ENCODE data around the gene RBM43.

GRCh38 chr2:151302404-151302803 lies 40.7 kb upstream of the RBM43 start:
- TF ChIP-seq ZNF513 (tag by site-specific recombination; IDR thresholded peaks at IDR 0.05), result no peak
- no peak for TF ChIP-seq ELK4 (IDR thresholded peaks at IDR 0.05; ENCODE audit: borderline replicate concordance, low read depth, low read length)
- TF ChIP-seq CTCF (tag by site-specific recombination; IDR thresholded peaks at IDR 0.05), result no peak
- no peak for TF ChIP-seq RBAK (tag by site-specific recombination; IDR thresholded peaks at IDR 0.05)
- no peak for TF ChIP-seq SALL2 (tag by site-specific recombination; IDR thresholded peaks at IDR 0.05; ENCODE audit: borderline replicate concordance)
- no peak for TF ChIP-seq TRIM28 (IDR thresholded peaks at IDR 0.05; ENCODE audit: borderline replicate concordance, low read length)
- TF ChIP-seq BCL11A (tag by site-specific recombination; IDR thresholded peaks at IDR 0.05; ENCODE audit: low read depth), result no peak
- no peak for TF ChIP-seq ZNF112 (tag by site-specific recombination; IDR thresholded peaks at IDR 0.05)
- TF ChIP-seq ZNF23 (tag by site-specific recombination; IDR thresholded peaks at IDR 0.05; ENCODE audit: borderline replicate concordance), result no peak

Data from HEK293 (cell line).